GM12878 (cell line): ENCODE data around the gene PCK2. TPM values are rescaled to one million over a fixed set of nuclear protein-coding genes. Genes with fewer than 3 reads are reported as not detected.

Experiments used
- ATAC-seq: fragments of 200-7000 bp; cut with Tn5 transposase; 3 replicates; pipeline ENCODE4 v1.9.1; 2020; ENCODE audit warnings: mild to moderate bottlenecking, moderate library complexity
- BruUV-seq: library from RNA; stranded (reverse); fragments of 400-500 nt; replicated peaks from 2 replicates; lab custom pipeline; 2021; lab: Mats Ljungman, UMichigan
- CTCF ChIA-PET: fragments of 300-600 bp; sonication (Branson Sonifier 250); formaldehyde crosslinking; extraction: SDS; loops from one replicate; lab custom pipeline; 2021; ENCODE audit warnings: inconsistent platforms; lab: Yijun Ruan, JAX
- POLR2A ChIA-PET: fragments of 350-600 bp; formaldehyde crosslinking; extraction: SDS; loops from one replicate; lab custom pipeline; 2021; ENCODE audit warnings: inconsistent platforms; lab: Charles Lee
- RAD21 ChIA-PET: fragments of 300-600 bp; sonication (Branson Sonifier 250); formaldehyde crosslinking; loops from one replicate; lab custom pipeline; 2023; ENCODE audit warnings: antibody characterized with exemption; ENCODE audit not compliant: unreplicated experiment; lab: Charles Lee
- SMC1A ChIA-PET: fragments of 300-600 bp; sonication (Branson Sonifier 250); formaldehyde crosslinking; loops from one replicate; lab custom pipeline; 2023; ENCODE audit not compliant: unreplicated experiment, uncharacterized antibody; lab: Charles Lee
- DNase-seq: peaks from one replicate; pipeline ENCODE4 v3.0.0-alpha.2; 2011; ENCODE audit warnings: low read depth, low spot score
- FAIRE-seq: peaks from 3 replicates; lab custom pipeline; 2011; peaks lifted over from hg19 to GRCh38; lab: Jason Lieb, UNC
- H2AFZ ChIP-seq: 2 replicates; pipeline ENCODE4 v1.6.0; 2011; ENCODE audit warnings: low read depth, low read length, control low read depth; ENCODE audit not compliant: control insufficient read depth
- H3K27ac ChIP-seq: 2 replicates; pipeline ENCODE4 v1.5.1; 2011; ENCODE audit warnings: control low read depth; ENCODE audit not compliant: control insufficient read depth, insufficient read depth
- H3K27me3 ChIP-seq, 2 experiments: replicated peaks in 1 of 2; 2 replicates each; pipeline versions ENCODE4 v1.6.0 to v1.6.1; 2011; ENCODE audit warnings: low read length in 1 of 2; ENCODE audit not compliant: control insufficient read depth in 2 of 2, insufficient read depth in 2 of 2
- H3K36me3 ChIP-seq, 2 experiments: 2 replicates each; pipeline ENCODE4 v1.5.1; 2011; ENCODE audit warnings: low read length in 1 of 2; ENCODE audit not compliant: control insufficient read depth in 2 of 2, insufficient read depth in 2 of 2
- H3K4me1 ChIP-seq: 2 replicates; pipeline ENCODE4 v1.6.1; 2011; ENCODE audit warnings: mild to moderate bottlenecking, low read length, moderate library complexity, mixed read lengths; ENCODE audit not compliant: control insufficient read depth, insufficient read depth
- H3K4me2 ChIP-seq: 2 replicates; pipeline ENCODE4 v1.6.0; 2011; ENCODE audit warnings: control low read depth; ENCODE audit not compliant: control insufficient read depth, insufficient read depth
- H3K4me3 ChIP-seq: fragments of 200-600 bp; sonication (generic); 2 replicates; pipeline ENCODE4 v1.5.1; 2016
- H3K79me2 ChIP-seq: 2 replicates; pipeline ENCODE4 v1.6.0; 2011; ENCODE audit warnings: low read length; ENCODE audit not compliant: control insufficient read depth, insufficient read depth
- H3K9ac ChIP-seq: 2 replicates; pipeline ENCODE4 v1.8.0; 2011; ENCODE audit warnings: low read length, control low read depth, mixed read lengths; ENCODE audit not compliant: control insufficient read depth, insufficient read depth
- H3K9me3 ChIP-seq: replicated peaks from 3 replicates; pipeline ENCODE4 v1.5.1; 2011; ENCODE audit warnings: mild to moderate bottlenecking, low read length; ENCODE audit not compliant: control insufficient read depth, insufficient read depth
- H4K20me1 ChIP-seq: 2 replicates; pipeline ENCODE4 v1.6.0; 2011; ENCODE audit not compliant: control insufficient read depth, insufficient read depth
- CHD4 ChIP-seq: fragments of 200-600 bp; sonication (generic); IDR thresholded peaks from 2 replicates; pipeline ENCODE4 v1.6.1; 2016; ENCODE audit warnings: mild to moderate bottlenecking
- RELB ChIP-seq: fragments of 450-650 bp; IDR thresholded peaks from 2 replicates; pipeline ENCODE4 v1.6.1; 2017; ENCODE audit warnings: low read depth, mild to moderate bottlenecking, moderate library complexity
- SREBF2 ChIP-seq: IDR thresholded peaks from 2 replicates; pipeline ENCODE4 v1.6.1; 2012; ENCODE audit warnings: mild to moderate bottlenecking, low read length
- TCF12 ChIP-seq: IDR thresholded peaks from 2 replicates; pipeline ENCODE4 v1.6.1; 2011; ENCODE audit warnings: low read depth, mild to moderate bottlenecking, low read length
- WGBS: methylation state at CpG from one replicate; pipeline ENCODE4 v1.1.6; 2016; ENCODE audit warnings: low lambda C conversion rate; ENCODE audit not compliant: insufficient replicate concordance, insufficient coverage; ENCODE audit errors: missing lambda C conversion rate; 5-methylcytosine and 5-hydroxymethylcytosine counted together
- in situ Hi-C: fragments of 300-500 bp; cut with MboI; formaldehyde crosslinking; loops from 9 replicates; pipeline ENCODE4 v1.14.3; 2018; ENCODE audit warnings: mixed read lengths
- intact Hi-C: fragments of 100-400 bp; cut with micrococcal nuclease; formaldehyde crosslinking; loops from one replicate; pipeline ENCODE4 v1.14.2; 2022; ENCODE audit not compliant: unreplicated experiment
- polyA plus RNA-seq, 11 experiments: library from polyadenylated mRNA; depleted of rRNA in 4 of 11; unstranded in 6 of 11; stranded (reverse) in 5 of 11; fragments of >200 nt; fragmentation: Nextera tagmentation in 4 of 11; fragmentation: Illumina TruSeq in 1 of 11; extraction: Ambion mirVana in 4 of 11; extraction: Trizol in 1 of 11; gene quantifications; 1 replicate in 1 of 11; 2 replicates in 10 of 11; pipeline versions ENCODE4 v1.2.1 to v1.2.3, GENCODE V29; 2011 to 2016; ENCODE audit warnings: inconsistent platforms in 2 of 11, missing spikeins in 2 of 11, low read depth in 1 of 11
- total RNA-seq, 4 experiments: library from RNA; depleted of rRNA in 3 of 4; stranded (reverse); fragments of >200 nt in 3 of 4; fragmentation: Illumina TruSeq in 1 of 4; extraction: Trizol in 1 of 4; gene quantifications; 2 replicates each; pipeline versions ENCODE4 v1.2.1 to v1.2.3, GENCODE V29; 2013 to 2021
- TF ChIP-seq, protein P1 (sequence below): IDR thresholded peaks from 2 replicates; pipeline ENCODE4 v1.6.1; 2012; ENCODE audit warnings: low read depth, low read length, improper control_type of control experiment

The PCK2 gene
- total and polyA plus RNA-seq, 10 of the 15 experiments (the other 5 are each of a cell fraction or from before 2014, with no cell fraction given): 6.6 to 110 (median 44.6) TPM

- DNase-seq (no peak), FAIRE-seq (no peak), ATAC-seq (no peak)
- BruUV-seq: no TSS peak
- no peaks in the 10 kb centered on the region for H3K9me3 ChIP-seq
- SMC1A ChIA-PET: interaction anchor here (1.5 to 7.7 kb wide), 3 partner anchors 12 to 76 kb away, joined by 3 to 70 read pairs (median 5); partner anchors contain the start of genes DCAF11 and NRL
- RAD21 ChIA-PET: interaction anchor here (1.3 to 1.6 kb wide), 2 partner anchors 13 to 18 kb away, joined by 6 to 11 read pairs; partner anchors contain the start of genes DCAF11, NRL and PSME2
- WGBS: 100% methylated on average over 1 of the region's 1 CpG
- intact Hi-C loops (no loop called here), in situ Hi-C loops (no loop called here)
- no peaks in the 10 kb centered on the region for H3K27me3 ChIP-seq
- H2AFZ ChIP-seq: no peak overlapping the region
- H3K4me2 ChIP-seq: no peak overlapping the region
- TF ChIP-seq CHD4: no peak
- no peak for TF ChIP-seq TCF12
- TF ChIP-seq RELB: no peak
- TF ChIP-seq, protein P1, sequence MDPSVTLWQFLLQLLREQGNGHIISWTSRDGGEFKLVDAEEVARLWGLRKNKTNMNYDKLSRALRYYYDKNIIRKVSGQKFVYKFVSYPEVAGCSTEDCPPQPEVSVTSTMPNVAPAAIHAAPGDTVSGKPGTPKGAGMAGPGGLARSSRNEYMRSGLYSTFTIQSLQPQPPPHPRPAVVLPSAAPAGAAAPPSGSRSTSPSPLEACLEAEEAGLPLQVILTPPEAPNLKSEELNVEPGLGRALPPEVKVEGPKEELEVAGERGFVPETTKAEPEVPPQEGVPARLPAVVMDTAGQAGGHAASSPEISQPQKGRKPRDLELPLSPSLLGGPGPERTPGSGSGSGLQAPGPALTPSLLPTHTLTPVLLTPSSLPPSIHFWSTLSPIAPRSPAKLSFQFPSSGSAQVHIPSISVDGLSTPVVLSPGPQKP: no peak
- no peak for TF ChIP-seq SREBF2
- H4K20me1 ChIP-seq: no peaks in the 10 kb centered on the region
- POLR2A ChIA-PET: interaction anchor here (0.5 to 11.6 kb wide), 6 partner anchors 12 to 1118 kb away, joined by 3 to 276 read pairs (median 7); partner anchors contain the start of genes DCAF11, NRL, PSME2 and RNF31
- no peak overlapping the region for H3K4me3 ChIP-seq
- H3K4me1 ChIP-seq: peaks cover 31% of the 10 kb centered on the region
- H3K36me3 ChIP-seq: peaks cover 5 to 9% of the 10 kb centered on the region in 2 experiments; a peak in 3 of 4 replicates
- H3K9ac ChIP-seq: no peak overlapping the region
- H3K79me2 ChIP-seq: peaks cover 30% of the 10 kb centered on the region
- CTCF ChIA-PET: interaction anchor here (0.7 to 1.7 kb wide), 5 partner anchors 9 to 174 kb away, joined by 3 to 8 read pairs (median 4); partner anchors contain the start of gene MDP1
- no peak overlapping the region for H3K27ac ChIP-seq
Observed at GRCh38 chr14:24133735-24134134, 39.6 kb downstream of the PCK2 start.
